SK-N-SH (cell line): Measurements from ENCODE around the gene SNRPA1. TPM values are rescaled to one million over a fixed set of nuclear protein-coding genes. Genes with fewer than 3 reads are reported as not detected.
"Not testable (repeated sequence)": the region's sequence is repeated elsewhere in the genome, so short reads cannot be mapped to it uniquely, and the experiment has no call there.

Experiments used
- CTCF ChIA-PET: fragments of 300-600, 350-600 bp; formaldehyde crosslinking; extraction: SDS; loops from one replicate; lab custom pipeline; 2021; lab: Yijun Ruan, JAX
- POLR2A ChIA-PET: fragments of 350-600 bp; sonication (Branson Sonifier 250); formaldehyde crosslinking; extraction: SDS; loops from one replicate; lab custom pipeline; 2020; ENCODE audit warnings: antibody characterized with exemption, inconsistent platforms; lab: Yijun Ruan, JAX
- DNase-seq: peaks from one replicate; pipeline ENCODE4 v3.0.0; 2012
- H2AFZ ChIP-seq: fragments of 200-600 bp; sonication (generic); 2 replicates; pipeline ENCODE4 v1.8.1; 2016; ENCODE audit warnings: antibody characterized with exemption, mild to moderate bottlenecking, low read depth
- H3F3A ChIP-seq: fragments of 200-600 bp; sonication (generic); replicated peaks from 2 replicates; pipeline ENCODE3; 2016; ENCODE audit warnings: antibody characterized with exemption, mild to moderate bottlenecking; ENCODE audit not compliant: insufficient read depth
- H3K27ac ChIP-seq, 2 experiments: fragments of 200-500 bp in 1 of 2; fragments of 200-600 bp in 1 of 2; sonication (Bioruptor generic) in 1 of 2; sonication (generic), shearing (Covaris generic) in 1 of 2; 2 replicates each; pipeline versions ENCODE4 v1.5.1 to v1.6.1; 2014 to 2016; ENCODE audit warnings: low read depth in 2 of 2, inconsistent platforms in 1 of 2, low read length in 1 of 2, mild to moderate bottlenecking in 1 of 2, mixed read lengths in 1 of 2
- H3K27me3 ChIP-seq: fragments of 200-600 bp; sonication (generic), shearing (Covaris generic); 2 replicates; pipeline ENCODE4 v1.6.1; 2016; ENCODE audit warnings: mixed run types; ENCODE audit not compliant: insufficient read depth
- H3K36me3 ChIP-seq, 2 experiments: fragments of 200-500 bp in 1 of 2; fragments of 200-600 bp in 1 of 2; sonication (Bioruptor generic) in 1 of 2; sonication (generic) in 1 of 2; replicated peaks in 1 of 2; 2 replicates each; pipeline versions ENCODE3 to v1.5.1; 2014 to 2016; ENCODE audit warnings: low read length in 1 of 2, mild to moderate bottlenecking in 1 of 2; ENCODE audit not compliant: insufficient read depth in 2 of 2, control insufficient read depth in 1 of 2
- H3K4me1 ChIP-seq, 2 experiments: fragments of 200-500 bp in 1 of 2; fragments of 200-600 bp in 1 of 2; sonication (Bioruptor generic) in 1 of 2; sonication (generic), shearing (Covaris generic) in 1 of 2; 2 replicates each; pipeline versions ENCODE4 v1.5.1 to v1.6.1; 2014 to 2016; ENCODE audit warnings: low read depth in 1 of 2, low read length in 1 of 2, mixed run types in 1 of 2; ENCODE audit not compliant: insufficient read depth in 2 of 2, control insufficient read depth in 1 of 2
- H3K4me2 ChIP-seq: fragments of 200-600 bp; sonication (generic), shearing (Covaris generic); 2 replicates; pipeline ENCODE4 v1.6.1; 2017; ENCODE audit warnings: mixed run types
- H3K4me3 ChIP-seq, 2 experiments: fragments of 200-500 bp in 1 of 2; fragments of 200-600 bp in 1 of 2; sonication (Bioruptor generic) in 1 of 2; sonication (generic), shearing (Covaris generic) in 1 of 2; 2 replicates each; pipeline versions ENCODE4 v1.5.1 to v1.8.1; 2014 to 2016; ENCODE audit warnings: low read depth in 2 of 2, inconsistent platforms in 1 of 2, low read length in 1 of 2, mild to moderate bottlenecking in 1 of 2, mixed read lengths in 1 of 2, moderate library complexity in 1 of 2
- H3K79me2 ChIP-seq: fragments of 200-600 bp; sonication (generic); 2 replicates; pipeline ENCODE4 v1.8.1; 2017; ENCODE audit warnings: mild to moderate bottlenecking; ENCODE audit not compliant: insufficient read depth
- H3K9ac ChIP-seq: fragments of 200-600 bp; sonication (generic); 2 replicates; pipeline ENCODE4 v1.6.1; 2017; ENCODE audit warnings: mixed run types
- H3K9me2 ChIP-seq: fragments of 200-600 bp; sonication (generic); 2 replicates; pipeline ENCODE4 v1.6.1; 2017; ENCODE audit warnings: mixed run types
- H3K9me3 ChIP-seq: fragments of 200-600 bp; sonication (generic); 2 replicates; pipeline ENCODE4 v1.6.1; 2017; ENCODE audit warnings: mixed run types, mild to moderate bottlenecking, moderate library complexity
- H4K20me1 ChIP-seq: fragments of 200-600 bp; sonication (generic); 2 replicates; pipeline ENCODE4 v1.6.1; 2017; ENCODE audit warnings: mild to moderate bottlenecking, mixed run types; ENCODE audit not compliant: insufficient read depth
- CHD2 ChIP-seq: fragments of 150-350 bp; IDR thresholded peaks from 2 replicates; pipeline ENCODE4 v1.6.1; 2018; ENCODE audit warnings: low read length; ENCODE audit not compliant: partially characterized antibody
- CTCF ChIP-seq: fragments of 200-600 bp; sonication (generic); IDR thresholded peaks from 2 replicates; pipeline ENCODE4 v1.6.1; 2017; ENCODE audit warnings: antibody characterized with exemption, mild to moderate bottlenecking, moderate library complexity
- ELF1 ChIP-seq: IDR thresholded peaks from 2 replicates; pipeline ENCODE4 v1.4.0; 2012
- FOXJ3 ChIP-seq: sonication (generic); formaldehyde crosslinking; IDR thresholded peaks from 2 replicates; pipeline ENCODE4 v1.5.1; 2020; ENCODE audit warnings: mild to moderate bottlenecking, missing genetic modification reagents
- GABPA ChIP-seq: IDR thresholded peaks from 2 replicates; pipeline ENCODE4 v1.4.0; 2012; ENCODE audit warnings: low read depth, mild to moderate bottlenecking
- MEF2A ChIP-seq: IDR thresholded peaks from 2 replicates; pipeline ENCODE4 v1.4.0; 2012; ENCODE audit warnings: low read depth, borderline replicate concordance
- NRF1 ChIP-seq: IDR thresholded peaks from 2 replicates; pipeline ENCODE4 v1.6.1; 2012; ENCODE audit warnings: low read depth, mild to moderate bottlenecking, low read length
- RAD21 ChIP-seq: IDR thresholded peaks from 2 replicates; pipeline ENCODE4 v1.6.1; 2012; ENCODE audit warnings: mild to moderate bottlenecking, low read length
- REST ChIP-seq: IDR thresholded peaks from 2 replicates; pipeline ENCODE4 v1.6.1; 2012; ENCODE audit warnings: mild to moderate bottlenecking, low read depth, low read length, moderate library complexity
- RFX5 ChIP-seq: IDR thresholded peaks from 2 replicates; pipeline ENCODE4 v1.6.1; 2012; ENCODE audit warnings: mild to moderate bottlenecking, improper control_type of control experiment, low read length
- TAF1 ChIP-seq: IDR thresholded peaks from 2 replicates; pipeline ENCODE4 v1.6.1; 2012; ENCODE audit warnings: low read depth, mild to moderate bottlenecking, low read length, moderate library complexity, borderline replicate concordance
- TCF12 ChIP-seq: IDR thresholded peaks from 2 replicates; pipeline ENCODE4 v1.4.0; 2012
- ZBTB33 ChIP-seq: IDR thresholded peaks from 2 replicates; pipeline ENCODE4 v1.4.0; 2012; ENCODE audit warnings: low read depth, borderline replicate concordance
- WGBS: methylation state at CpG from one replicate; pipeline ENCODE4 v1.1.6; 2017; ENCODE audit warnings: low lambda C conversion rate; 5-methylcytosine and 5-hydroxymethylcytosine counted together
- polyA plus RNA-seq, 3 experiments: library from polyadenylated mRNA; depleted of rRNA; stranded (reverse); fragments of >200 nt; gene quantifications; 2 replicates each; pipeline ENCODE4 v1.2.3, GENCODE V29; 2012

SNRPA1 gene
- polyA plus RNA-seq, 1 of the 3 experiments (the other 2 are of a cell fraction) = 62.3 TPM

- WGBS = 76% methylated on average over 8 of the region's 8 CpGs
- Histone ChIP-seq H3K4me1 (peaks cover 5 to 12% of the 10 kb centered on the region in 2 experiments; a peak in 2 of 4 replicates), H3K27ac (no peak overlapping the region), H3K4me2 (no peak overlapping the region), H3K36me3 (peaks cover 70 to 73% of the 10 kb centered on the region in 2 experiments), H4K20me1 (peaks cover 36% of the 10 kb centered on the region), H3K79me2 (peaks cover 77% of the 10 kb centered on the region), H3K9me2 (no peaks in the 10 kb centered on the region), H3K9ac (no peak overlapping the region), H3K4me3 (no peak overlapping the region), H3K9me3 (no peaks in the 10 kb centered on the region), H2AFZ (no peak overlapping the region), H3K27me3 (no peaks in the 10 kb centered on the region), H3F3A (no peaks in the 10 kb centered on the region)
- ChIA-PET CTCF (interaction anchor here (0.6 to 11.2 kb wide), 15 partner anchors 10 to 617 kb away, joined by 3 to 139 read pairs (median 5); partner anchors contain the start of gene TM2D3), POLR2A (no interaction called here)
- peak; percentile 55 for DNase-seq
- TF ChIP-seq NRF1 = no peak
- TF ChIP-seq CTCF = peak; percentile 68
- peak; percentile 61 for TF ChIP-seq RAD21
Observed at GRCh38 chr15:101288905-101289513, 6.0 kb downstream of the SNRPA1 start.

- H3K4me3 ChIP-seq, H3K9me3 ChIP-seq, H3K27me3 ChIP-seq, H3K9ac ChIP-seq, H3K4me1 ChIP-seq, DNase-seq, POLR2A ChIA-PET, H3F3A ChIP-seq, H3K4me2 ChIP-seq, H3K27ac ChIP-seq, H3K9me2 ChIP-seq, H2AFZ ChIP-seq: not testable (repeated sequence)
- H3K79me2 ChIP-seq = peaks cover 60% of the 10 kb centered on the region
- WGBS = 99% methylated on average over 6 of the region's 6 CpGs
- H3K36me3 ChIP-seq = peaks cover 79 to 82% of the 10 kb centered on the region in 2 experiments
- peaks cover 23% of the 10 kb centered on the region for H4K20me1 ChIP-seq
- CTCF ChIA-PET = interaction anchor here (0.6 to 11.2 kb wide), 6 partner anchors 11 to 366 kb away, joined by 3 to 139 read pairs (median 3); partner anchors contain the start of gene TM2D3
Observed at GRCh38 chr15:101287342-101287741, 7.7 kb downstream of the SNRPA1 start.

- POLR2A ChIA-PET = no interaction called here
- Histone ChIP-seq H3K27ac (no peak overlapping the region), H3F3A (no peaks in the 10 kb centered on the region), H3K79me2 (peaks cover 52% of the 10 kb centered on the region), H3K9ac (no peak overlapping the region), H3K4me1 (no peaks in the 10 kb centered on the region), H2AFZ (no peak overlapping the region), H3K36me3 (peaks cover 79 to 84% of the 10 kb centered on the region in 2 experiments), H3K9me3 (no peaks in the 10 kb centered on the region), H3K4me2 (no peak overlapping the region), H3K27me3 (no peaks in the 10 kb centered on the region), H4K20me1 (peaks cover 16% of the 10 kb centered on the region), H3K4me3 (no peak overlapping the region), H3K9me2 (no peaks in the 10 kb centered on the region)
- CTCF ChIA-PET = interaction anchor here (0.8 to 1.1 kb wide), 3 partner anchors 10 to 362 kb away, joined by 3 read pairs; no protein-coding TSS in a partner anchor
- no peak for DNase-seq
- 97% methylated on average over 9 of the region's 9 CpGs for WGBS
- TF ChIP-seq FOXJ3 (CRISPR knock-in tag) (no peak), CHD2 (no peak), ELF1 (no peak), MEF2A (no peak), TAF1 (no peak), REST (no peak), TCF12 (no peak), RAD21 (no peak), GABPA (no peak), RFX5 (no peak), ZBTB33 (no peak)
Observed at GRCh38 chr15:101286471-101287114, 8.5 kb downstream of the SNRPA1 start.
